Measurements from ENCODE around the gene SOWAHC. TPM values are rescaled to one million over a fixed set of nuclear protein-coding genes. Genes with fewer than 3 reads are reported as not detected.

The SOWAHC gene
- total RNA-seq, 2 donors from 2014 or later, result 8.8 to 11.2 TPM

GRCh38 chr2:109666466-109666865, 52.3 kb downstream of the SOWAHC start:
- Histone ChIP-seq H3K4me1 (no peaks in the 10 kb centered on the region), H3K36me3 (replicated peaks in 1 of 2; ENCODE audit: insufficient read depth in 1 of 2, low read depth in 2 of 2) (no peaks in the 10 kb centered on the region), H3K9me3 (no peaks in the 10 kb centered on the region), H3K27me3 (no peaks in the 10 kb centered on the region), H3K27ac (no peak overlapping the region), H3K4me3 (no peak overlapping the region)
- 57 to 65% methylated on average over 1 of the region's 1 CpG for WGBS, 2 donors
- intact Hi-C loops (cut with DNase I), result no loop called here
- DNase-seq (no peak), ATAC-seq (no peak)
- TF ChIP-seq, protein P1, sequence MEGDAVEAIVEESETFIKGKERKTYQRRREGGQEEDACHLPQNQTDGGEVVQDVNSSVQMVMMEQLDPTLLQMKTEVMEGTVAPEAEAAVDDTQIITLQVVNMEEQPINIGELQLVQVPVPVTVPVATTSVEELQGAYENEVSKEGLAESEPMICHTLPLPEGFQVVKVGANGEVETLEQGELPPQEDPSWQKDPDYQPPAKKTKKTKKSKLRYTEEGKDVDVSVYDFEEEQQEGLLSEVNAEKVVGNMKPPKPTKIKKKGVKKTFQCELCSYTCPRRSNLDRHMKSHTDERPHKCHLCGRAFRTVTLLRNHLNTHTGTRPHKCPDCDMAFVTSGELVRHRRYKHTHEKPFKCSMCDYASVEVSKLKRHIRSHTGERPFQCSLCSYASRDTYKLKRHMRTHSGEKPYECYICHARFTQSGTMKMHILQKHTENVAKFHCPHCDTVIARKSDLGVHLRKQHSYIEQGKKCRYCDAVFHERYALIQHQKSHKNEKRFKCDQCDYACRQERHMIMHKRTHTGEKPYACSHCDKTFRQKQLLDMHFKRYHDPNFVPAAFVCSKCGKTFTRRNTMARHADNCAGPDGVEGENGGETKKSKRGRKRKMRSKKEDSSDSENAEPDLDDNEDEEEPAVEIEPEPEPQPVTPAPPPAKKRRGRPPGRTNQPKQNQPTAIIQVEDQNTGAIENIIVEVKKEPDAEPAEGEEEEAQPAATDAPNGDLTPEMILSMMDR (IDR thresholded peaks at IDR 0.05), result no peak
- TF ChIP-seq POLR2A (IDR thresholded peaks at IDR 0.05), result no peak

Other genes with a start within 250 kb of the SOWAHC start
- 10 to 100 TPM; 44.9 to 46.5 TPM for gene SEPTIN10, start 398 bp upstream of the SOWAHC start, total RNA-seq
- 10 to 100 TPM; 25.7 to 42.8 TPM for gene RGPD5, start 179.9 kb downstream of the SOWAHC start, total RNA-seq

All from body of pancreas (tissue), 4 donors.